Caki2 (cell line): ENCODE results near the gene BTN3A1. TPM values are rescaled to one million over a fixed set of nuclear protein-coding genes. Genes with fewer than 3 reads are reported as not detected.
"Not testable (repeated sequence)": the region's sequence is repeated elsewhere in the genome, so short reads cannot be mapped to it uniquely, and the experiment has no call there.

ENCODE experiments used
- DNase-seq: peaks from one replicate; pipeline ENCODE4 v3.0.0-alpha.2; 2015; ENCODE audit warnings: low read depth
- in situ Hi-C: cut with HindIII; loops from 2 replicates; pipeline ENCODE4 v1.10.0; 2016; ENCODE audit warnings: low sequenced_read_pairs, low pct_unique_long_range_greater_than_20kb, mixed read lengths
- total RNA-seq: library from RNA; depleted of rRNA; stranded (reverse); fragments of >200 nt; shearing (Covaris generic); gene quantifications from 2 replicates; pipeline ENCODE4 v1.2.3, GENCODE V29; 2014; ENCODE audit warnings: low replicate concordance; rRNA removed

BTN3A1 gene
- total RNA-seq, 1 experiment from 2014 or later: 50.4 TPM

DNA sequence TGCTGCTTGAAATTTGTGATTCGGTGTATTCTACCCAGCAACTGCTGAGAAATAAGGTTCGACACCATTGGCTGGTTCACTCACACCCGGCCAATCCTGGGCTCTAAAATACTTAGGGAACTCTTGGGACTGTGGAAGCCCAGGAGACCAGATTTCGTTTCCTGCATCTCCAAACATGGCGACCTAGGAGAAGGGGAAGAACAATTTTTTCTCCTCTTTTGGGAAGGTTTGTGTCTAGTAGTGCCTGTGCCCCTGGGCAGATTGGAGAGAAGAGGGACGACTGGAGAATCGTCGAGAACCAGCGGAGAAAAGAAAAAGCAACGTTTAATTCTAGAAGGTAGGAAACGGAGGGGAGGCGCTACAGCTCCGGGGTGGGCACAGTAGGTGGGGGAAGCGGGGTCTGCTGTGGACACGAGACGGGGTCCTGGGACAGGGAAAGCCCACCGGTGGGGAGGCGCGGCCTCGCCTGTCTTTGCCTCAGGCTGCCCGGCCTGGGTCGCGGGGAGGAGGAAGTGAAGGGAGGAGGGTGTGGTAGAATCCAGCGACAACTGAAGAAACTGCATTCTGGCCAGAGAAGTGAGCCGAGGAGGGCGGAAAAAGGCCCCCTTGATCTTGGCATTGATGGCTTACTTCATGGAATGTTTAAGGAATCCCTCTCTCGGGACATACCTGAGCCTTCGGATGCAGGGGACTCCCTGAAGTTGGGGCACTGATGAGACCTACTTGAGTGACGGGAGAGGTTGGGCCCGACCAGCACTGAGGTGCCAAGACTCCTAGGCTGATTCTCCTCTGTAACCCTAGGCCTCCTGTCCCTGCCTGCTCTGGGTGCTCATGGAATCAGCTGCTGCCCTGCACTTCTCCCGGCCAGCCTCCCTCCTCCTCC lies 56.0 kb downstream of the BTN3A1 start, which contains the start of gene BTN2A1:
BTN2A1 (plus strand) TSS at position 150 of the 883 bp plus-strand sequence; CDS start at position 832, 682 bp downstream.
- DNase-seq: peak; percentile 88
- in situ Hi-C loops: no loop called here

DNA sequence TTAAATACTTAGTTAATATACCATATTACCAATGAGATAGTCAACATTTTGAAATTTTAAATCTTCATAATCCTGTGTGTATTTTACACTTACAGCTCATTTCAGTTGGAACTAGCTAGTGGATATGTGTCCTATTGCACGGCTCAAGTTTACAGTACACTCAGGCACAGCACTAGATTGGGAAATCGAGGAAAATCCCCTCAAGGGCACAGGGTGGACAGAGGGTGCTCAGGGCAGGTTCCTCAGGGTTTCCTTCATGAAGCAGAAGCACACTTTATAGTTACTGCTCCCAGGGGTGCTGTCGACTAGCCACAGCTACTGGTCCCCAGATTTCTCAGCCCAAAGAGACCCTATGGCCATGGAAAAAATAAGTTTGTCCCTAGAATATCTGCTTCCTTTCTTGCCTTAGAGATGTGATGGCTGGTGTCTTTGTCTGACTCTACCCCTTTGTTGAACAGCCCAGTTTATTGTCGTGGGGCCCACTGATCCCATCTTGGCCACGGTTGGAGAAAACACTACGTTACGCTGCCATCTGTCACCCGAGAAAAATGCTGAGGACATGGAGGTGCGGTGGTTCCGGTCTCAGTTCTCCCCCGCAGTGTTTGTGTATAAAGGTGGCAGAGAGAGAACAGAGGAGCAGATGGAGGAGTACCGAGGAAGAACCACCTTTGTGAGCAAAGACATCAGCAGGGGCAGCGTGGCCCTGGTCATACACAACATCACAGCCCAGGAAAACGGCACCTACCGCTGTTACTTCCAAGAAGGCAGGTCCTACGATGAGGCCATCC lies 57.1 kb downstream of the BTN3A1 start:
- in situ Hi-C loops: no loop called here
- no peak for DNase-seq

DNA sequence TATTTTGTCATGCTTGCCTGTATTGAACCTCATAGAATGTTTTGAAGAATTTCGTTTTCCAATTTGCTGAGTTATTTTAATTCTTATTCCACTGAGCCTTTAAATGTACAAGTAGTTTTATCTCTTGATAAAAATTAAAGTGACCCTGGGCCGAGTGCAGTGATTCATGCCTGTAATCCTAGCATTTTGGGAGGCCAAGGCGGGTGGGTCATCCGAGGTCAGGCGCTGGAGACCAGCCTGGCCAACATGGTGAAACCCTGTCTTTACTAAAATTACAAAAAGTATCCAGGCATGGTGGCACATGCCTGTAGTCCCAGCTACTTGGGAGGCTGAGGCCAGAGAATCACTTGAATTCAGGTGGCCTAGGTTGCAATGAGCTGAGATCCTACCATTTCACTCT lies 59.3 kb downstream of the BTN3A1 start:
- in situ Hi-C loops: not testable (repeated sequence)

DNA sequence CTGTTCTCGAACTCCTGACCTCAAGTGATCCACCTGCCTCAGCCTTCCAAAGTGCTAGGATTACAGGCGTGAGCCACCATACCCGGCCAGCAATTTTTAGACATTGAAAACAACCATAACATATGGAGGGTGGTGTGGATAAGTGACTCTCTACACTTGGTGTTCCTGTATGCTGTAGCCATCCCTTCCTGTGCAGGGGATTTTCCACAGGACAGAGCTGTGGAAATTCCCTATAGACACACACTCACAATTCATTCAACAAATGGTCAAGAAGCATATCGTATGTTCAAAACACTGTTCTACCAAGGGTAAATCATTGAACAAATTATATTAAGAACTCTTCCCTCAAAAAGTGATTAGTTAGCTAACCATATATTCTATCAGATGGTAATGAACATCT lies 61.9 kb downstream of the BTN3A1 start:
- in situ Hi-C loops: no loop called here

More for the DNA sequence above, 59.3 kb downstream of the BTN3A1 start:
- not testable (repeated sequence) for DNase-seq

DNA sequence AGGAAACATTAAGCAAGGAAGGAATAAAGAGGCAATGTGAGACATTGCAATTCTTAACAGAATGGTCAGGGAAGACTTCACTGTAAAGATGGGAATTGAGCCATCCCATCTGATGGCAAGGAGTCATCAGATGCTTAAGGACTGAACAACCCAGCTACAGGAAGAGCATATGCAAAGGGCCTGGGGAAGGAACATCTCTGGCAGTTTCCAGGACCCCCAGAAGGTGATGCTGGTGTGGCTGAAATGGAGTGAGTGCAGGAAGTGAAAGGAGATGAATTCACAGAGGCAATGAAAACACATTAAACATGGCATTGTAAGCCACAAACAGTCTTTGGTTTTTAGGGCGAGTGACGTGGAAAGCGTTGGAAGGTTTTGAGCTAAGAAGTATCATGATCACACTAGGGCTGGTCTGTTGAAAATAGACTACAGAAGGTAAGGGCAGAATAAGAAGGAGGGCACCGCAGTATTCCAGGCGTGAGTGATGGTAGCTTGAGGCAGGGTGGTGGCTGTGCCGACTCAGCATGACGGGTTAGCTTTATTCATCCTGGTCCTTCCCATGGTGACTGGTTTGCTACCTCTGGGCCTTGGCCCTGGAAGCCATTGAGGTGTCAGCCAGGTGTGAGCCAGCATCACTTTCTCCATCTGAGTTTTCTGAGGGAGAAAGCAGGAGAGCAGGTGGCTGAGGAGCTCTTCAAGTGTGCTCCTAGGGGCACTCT lies 62.5 kb downstream of the BTN3A1 start:
- in situ Hi-C loops: no loop called here
- DNase-seq: no peak

More for the DNA sequence above, 61.9 kb downstream of the BTN3A1 start:
- no peak for DNase-seq

Other genes with a start within 250 kb of the BTN3A1 start
- 34.2 and 38.7 TPM in 2 replicates for gene BTN3A2, start 37.1 kb upstream of the BTN3A1 start, total RNA-seq
- 12.7 and 16.0 TPM in 2 replicates for gene BTN2A2, start 19.2 kb upstream of the BTN3A1 start, total RNA-seq
- 10.6 and 19.0 TPM in 2 replicates for gene BTN3A3, start 38.2 kb downstream of the BTN3A1 start, total RNA-seq
- 14.1 and 20.3 TPM in 2 replicates for gene BTN2A1, start 55.7 kb downstream of the BTN3A1 start, total RNA-seq
- 0.47 TPM in 1 of 2 replicates, not detected in the other for gene BTN1A1, start 98.0 kb downstream of the BTN3A1 start, total RNA-seq
- 136 and 165 TPM in 2 replicates for gene HMGN4, start 136.1 kb downstream of the BTN3A1 start, total RNA-seq
- gene ABT1, start 194.7 kb downstream of the BTN3A1 start, total RNA-seq: 24.0 and 36.6 TPM in 2 replicates